Activated CD4-positive, alpha-beta T cell treated with anti-CD3 and anti-CD28 coated beads, Interleukin-2, amount 50 U/mL, for 48 hours (primary cell): ENCODE data around the gene TSC22D4.

Experiments used
- DNase-seq, 2 experiments: peaks; one replicate each; pipeline ENCODE4 v3.0.0-alpha.2; 2020

TSC22D4 gene

DNA sequence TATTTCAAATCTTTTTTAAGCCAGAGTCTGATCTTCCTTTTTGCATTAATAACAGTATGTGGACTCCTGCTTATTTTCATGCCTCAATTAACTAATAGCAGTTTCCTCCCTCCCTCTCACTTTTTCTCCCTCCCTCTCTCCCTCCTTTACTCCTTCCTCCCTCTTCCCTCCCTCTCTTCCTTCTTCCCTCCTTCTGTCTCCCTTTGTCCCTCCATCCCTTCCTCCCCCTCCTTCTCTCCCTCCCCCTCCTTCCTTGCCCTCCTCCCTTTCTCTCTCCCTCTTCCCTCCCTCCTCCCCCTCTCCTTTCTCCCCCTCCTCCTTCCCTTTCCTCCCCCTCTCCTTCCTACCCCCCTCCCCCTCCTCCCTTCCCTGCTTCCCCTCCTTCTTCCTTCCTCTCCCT lies 52.5 kb downstream of the TSC22D4 start:
- no peak for DNase-seq

DNA sequence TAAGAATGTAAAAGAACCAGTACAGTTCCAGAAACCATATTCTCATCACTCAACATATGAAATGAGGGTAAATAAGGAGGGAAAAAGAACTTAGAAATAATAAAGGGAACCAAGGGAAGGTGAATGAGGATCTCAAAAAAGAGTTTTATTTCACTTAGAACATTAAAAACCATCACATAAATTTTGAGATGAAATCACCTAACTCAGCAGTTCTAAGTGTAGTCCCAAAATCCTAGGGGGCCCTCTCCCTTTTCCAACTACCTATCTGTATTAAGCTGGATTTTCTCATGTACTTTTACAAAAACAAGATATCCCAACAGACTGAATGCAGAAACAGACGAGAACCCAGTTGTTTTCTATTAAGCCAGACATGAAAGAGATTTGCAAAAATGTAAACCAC lies 53.7 kb downstream of the TSC22D4 start:
- DNase-seq: no peak

DNA sequence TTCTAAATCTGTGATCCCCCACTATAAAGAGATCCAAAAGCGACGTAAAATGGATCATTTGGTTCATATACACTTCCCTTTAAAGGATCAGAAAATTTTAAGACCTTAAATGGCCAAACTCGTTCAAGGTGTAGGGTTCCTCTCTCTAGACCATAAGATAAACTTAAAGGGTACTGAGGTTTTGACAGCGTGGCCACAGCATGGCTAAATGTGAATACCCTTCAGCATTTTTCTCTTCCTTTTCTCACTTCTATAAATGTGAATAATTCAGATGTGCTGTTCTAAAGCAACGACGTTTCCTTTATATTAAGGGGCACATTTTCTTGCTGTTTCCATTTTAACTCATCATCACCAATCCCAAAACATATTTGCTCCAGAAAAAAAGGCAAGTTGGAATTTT lies 55.7 kb downstream of the TSC22D4 start:
- DNase-seq: no peak

GRCh38 chr7:100419660-100420226 lies 59.3 kb downstream of the TSC22D4 start:
- no peak for DNase-seq

GRCh38 chr7:100418930-100419659 lies 59.9 kb downstream of the TSC22D4 start:
- no peak for DNase-seq
